Measurements from ENCODE around the gene SPSB2.
A peak's percentile ranks its signal among the peaks of the same experiment; 100 is the strongest.
"Not testable (repeated sequence)": the region's sequence is repeated elsewhere in the genome, so short reads cannot be mapped to it uniquely, and the experiment has no call there.

The SPSB2 gene

DNA sequence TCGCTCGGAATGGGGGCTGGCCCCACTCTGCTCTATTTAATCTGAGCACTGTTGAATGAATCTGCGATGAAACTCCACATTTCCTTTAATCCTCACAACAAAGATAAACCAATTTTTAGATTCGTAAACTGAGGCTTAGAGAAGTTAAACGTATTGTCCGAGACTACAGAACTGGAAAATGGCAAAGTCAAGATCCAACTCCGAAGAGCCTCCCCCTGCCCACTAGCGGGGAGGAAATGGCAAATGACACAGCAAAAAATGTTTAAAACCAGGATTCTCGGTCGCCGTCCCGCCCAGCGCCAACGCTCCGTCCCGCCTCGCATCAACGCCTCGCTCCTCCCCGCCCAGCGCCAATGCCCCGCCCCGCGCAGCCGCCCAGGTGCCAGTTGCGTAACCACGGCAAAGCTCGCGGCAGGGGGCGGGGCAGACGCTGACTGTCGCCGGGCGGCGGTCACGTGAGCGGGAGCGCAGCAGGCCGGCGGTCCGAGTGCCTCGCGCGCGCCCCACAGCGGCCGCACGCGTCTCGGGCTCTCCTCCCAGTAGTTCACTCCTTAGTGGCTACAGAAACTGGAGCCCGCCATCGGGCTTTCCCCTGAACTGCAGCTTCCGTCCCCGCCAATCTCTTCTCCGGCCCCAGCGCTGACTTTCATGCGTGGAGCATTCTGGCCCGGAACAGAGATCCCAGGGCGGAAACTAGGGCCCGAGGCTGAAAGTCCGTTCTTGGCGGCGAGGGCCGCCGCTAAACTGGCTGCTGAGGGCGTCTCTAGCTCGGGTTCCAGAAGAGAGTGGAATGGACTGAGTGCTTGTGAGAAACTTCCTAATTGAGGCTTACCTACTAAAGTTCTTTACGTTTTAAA is 17.9 kb upstream of the SPSB2 start:
- Histone ChIP-seq H3K36me3 (ENCODE audit: insufficient read depth, low read length) (0 out of 2 replicates have a peak, but pooled peaks cover 2% of the 10 kb centered on the region), H3K9ac (ENCODE audit: low read depth, low read length) (peak overlapping the region; percentile 47), H3K4me1 (ENCODE audit: insufficient read depth, low read length) (peaks cover 22% of the 10 kb centered on the region), H3K9me3 (ENCODE audit: control insufficient read depth, insufficient read depth, low read length) (no peaks in the 10 kb centered on the region)

DNA sequence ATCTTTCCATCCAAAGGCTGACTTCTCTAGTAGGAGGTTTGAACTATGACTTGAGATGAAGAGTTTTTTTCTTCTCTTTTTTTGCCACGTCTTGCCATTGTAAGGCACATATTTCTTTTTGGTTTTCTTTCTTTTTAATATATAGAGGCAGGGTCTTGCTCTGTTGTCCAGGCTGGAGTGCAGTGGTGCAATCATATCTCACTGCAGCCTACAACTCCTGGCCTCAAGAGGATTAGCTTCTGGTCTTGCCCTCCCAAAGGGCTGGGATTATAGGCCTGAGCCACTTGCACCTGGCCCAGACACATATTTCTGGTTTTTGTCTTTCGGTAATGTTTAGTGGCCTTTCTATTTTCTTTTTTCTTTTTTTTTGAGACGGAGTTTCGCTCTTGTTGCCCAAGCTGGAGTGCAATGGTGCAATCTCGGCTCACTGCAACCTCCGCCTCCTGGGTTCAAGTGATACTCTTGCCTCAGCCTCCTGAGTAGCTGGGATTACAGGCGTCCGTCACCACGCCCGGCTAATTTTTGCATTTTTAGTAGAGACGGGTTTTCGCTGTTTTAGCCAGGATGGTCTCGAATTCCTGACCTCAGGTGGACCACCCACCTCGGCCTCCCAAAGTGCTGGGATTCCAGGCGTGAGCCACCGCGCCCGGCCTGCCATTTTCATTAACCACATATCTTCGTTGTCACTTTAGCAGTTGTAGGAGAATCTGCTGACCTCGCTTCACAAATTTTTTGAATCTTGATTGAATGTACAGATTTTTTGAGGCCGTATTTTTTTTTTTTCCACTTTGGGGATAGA is 16.9 kb upstream of the SPSB2 start:
- not testable (repeated sequence) for H3K9me3 ChIP-seq (ENCODE audit: control insufficient read depth, insufficient read depth, low read length); H3K36me3 ChIP-seq (ENCODE audit: insufficient read depth, low read length)
- peak overlapping the region; percentile 25 for H3K9ac ChIP-seq (ENCODE audit: low read depth, low read length)
- peaks cover 24% of the 10 kb centered on the region for H3K4me1 ChIP-seq (ENCODE audit: insufficient read depth, low read length)

DNA sequence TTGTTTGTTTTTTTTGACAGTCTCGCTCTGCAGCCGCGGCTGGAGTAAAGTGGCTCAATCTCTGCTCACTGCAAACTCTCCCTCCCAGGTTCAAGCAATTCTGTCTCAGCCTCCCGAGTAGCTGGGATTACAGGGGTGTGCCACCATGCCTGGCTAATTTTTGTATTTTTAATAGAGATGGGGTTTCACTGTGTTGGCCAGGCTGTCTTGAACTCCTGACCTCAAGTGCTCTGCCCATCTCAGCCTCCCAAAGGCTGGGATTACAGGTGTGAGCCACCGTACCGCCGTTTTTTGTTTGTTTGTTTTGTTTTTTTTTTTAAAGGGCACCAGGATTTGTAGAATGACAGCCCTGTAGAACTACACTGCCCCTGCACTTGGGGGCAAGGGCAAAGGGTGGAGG is 15.7 kb upstream of the SPSB2 start:
- H3K9me3 ChIP-seq (ENCODE audit: control insufficient read depth, insufficient read depth, low read length), result not testable (repeated sequence)
- H3K4me1 ChIP-seq (ENCODE audit: insufficient read depth, low read length), result peaks cover 29% of the 10 kb centered on the region

DNA sequence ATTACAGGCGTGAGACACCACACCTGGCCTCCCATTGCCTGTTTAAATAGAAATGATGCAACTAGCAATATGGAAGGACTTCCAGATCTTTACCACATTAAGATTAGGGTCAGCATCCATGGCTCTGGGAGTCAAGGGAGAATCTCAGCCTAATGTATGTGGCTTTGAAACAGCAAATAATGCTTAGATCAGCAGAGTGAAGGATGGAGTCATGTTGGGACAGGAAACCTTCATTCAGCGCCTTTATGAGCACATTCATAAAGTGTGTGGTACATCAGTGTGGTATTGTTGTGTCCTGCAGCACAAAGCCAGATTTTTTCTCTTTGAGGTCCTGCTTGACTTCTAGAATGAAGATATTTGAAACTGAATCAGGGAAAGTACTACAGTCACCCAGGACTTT is 15.3 kb upstream of the SPSB2 start:
- peaks cover 29% of the 10 kb centered on the region for H3K4me1 ChIP-seq (ENCODE audit: insufficient read depth, low read length)
- 0 out of 2 replicates have a peak, but pooled peaks cover 2% of the 10 kb centered on the region for H3K36me3 ChIP-seq (ENCODE audit: insufficient read depth, low read length)
- H3K9ac ChIP-seq (ENCODE audit: low read depth, low read length), result no peak overlapping the region
- no peaks in the 10 kb centered on the region for H3K9me3 ChIP-seq (ENCODE audit: control insufficient read depth, insufficient read depth, low read length)

More for the DNA sequence above, 15.7 kb upstream of the SPSB2 start:
- H3K36me3 ChIP-seq (ENCODE audit: insufficient read depth, low read length); H3K9ac ChIP-seq (ENCODE audit: low read depth, low read length): not testable (repeated sequence)

DNA sequence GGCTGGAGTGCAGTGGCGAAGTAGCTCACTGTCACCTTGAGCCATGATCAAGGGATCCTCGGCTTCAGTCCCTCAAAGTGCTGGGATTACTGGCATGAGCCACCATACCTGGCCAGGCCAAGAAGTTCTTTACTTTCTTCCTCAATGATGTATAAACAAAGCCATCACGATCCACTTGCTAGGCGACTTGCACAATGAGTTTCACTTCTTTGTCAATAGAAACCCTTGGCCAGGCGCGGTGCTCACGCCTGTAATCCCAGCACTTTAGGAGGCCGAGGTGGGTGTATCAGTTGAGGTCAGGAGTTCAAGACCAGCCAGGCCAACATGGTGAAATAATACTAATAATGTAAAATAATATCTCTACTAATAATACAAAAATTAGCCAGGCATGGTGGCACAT is 14.4 kb upstream of the SPSB2 start:
- Histone ChIP-seq H3K4me1 (ENCODE audit: insufficient read depth, low read length) (peaks cover 29% of the 10 kb centered on the region), H3K9ac (ENCODE audit: low read depth, low read length) (no peak overlapping the region), H3K9me3 (ENCODE audit: control insufficient read depth, insufficient read depth, low read length) (no peaks in the 10 kb centered on the region), H3K36me3 (ENCODE audit: insufficient read depth, low read length) (0 out of 2 replicates have a peak, but pooled peaks cover 2% of the 10 kb centered on the region)

DNA sequence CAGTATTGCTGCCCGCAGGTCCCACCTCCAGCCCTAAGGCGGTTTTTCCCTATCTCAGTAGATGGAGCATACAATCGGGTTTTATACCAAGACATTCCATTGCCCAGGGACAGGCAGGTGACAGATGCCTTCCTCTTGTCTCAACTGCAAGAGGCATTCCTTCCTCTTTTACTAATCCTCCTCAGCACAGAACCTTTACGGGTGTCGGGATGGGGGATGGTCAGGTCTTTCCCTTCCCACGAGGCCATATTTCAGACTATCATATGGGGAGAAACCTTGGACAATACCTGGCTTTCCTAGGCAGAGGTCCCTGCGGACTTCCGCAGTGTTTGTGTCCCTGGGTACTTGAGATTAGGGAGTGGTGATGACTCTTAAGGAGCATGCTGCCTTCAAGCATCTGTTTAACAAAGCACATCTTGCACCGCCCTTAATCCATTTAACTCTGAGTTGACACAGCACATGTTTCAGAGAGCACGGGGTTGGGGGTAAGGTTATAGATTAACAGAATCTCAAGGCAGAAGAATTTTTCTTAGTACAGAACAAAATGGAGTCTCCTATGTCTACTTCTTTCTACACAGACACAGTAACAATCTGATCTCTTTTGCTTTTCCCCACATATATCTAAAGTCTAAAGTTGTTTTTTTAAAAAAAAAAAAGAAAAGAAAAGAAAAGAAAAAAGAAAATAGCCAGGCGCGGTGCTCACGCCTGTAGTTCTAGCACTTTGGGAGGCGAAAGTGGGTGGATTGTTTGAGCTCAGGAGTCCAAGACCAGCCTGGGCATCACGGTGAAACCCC is 13.3 kb upstream of the SPSB2 start:
- H3K36me3 ChIP-seq (ENCODE audit: insufficient read depth, low read length); H3K9me3 ChIP-seq (ENCODE audit: control insufficient read depth, insufficient read depth, low read length); H3K9ac ChIP-seq (ENCODE audit: low read depth, low read length): not testable (repeated sequence)
- H3K4me1 ChIP-seq (ENCODE audit: insufficient read depth, low read length), result peaks cover 29% of the 10 kb centered on the region

DNA sequence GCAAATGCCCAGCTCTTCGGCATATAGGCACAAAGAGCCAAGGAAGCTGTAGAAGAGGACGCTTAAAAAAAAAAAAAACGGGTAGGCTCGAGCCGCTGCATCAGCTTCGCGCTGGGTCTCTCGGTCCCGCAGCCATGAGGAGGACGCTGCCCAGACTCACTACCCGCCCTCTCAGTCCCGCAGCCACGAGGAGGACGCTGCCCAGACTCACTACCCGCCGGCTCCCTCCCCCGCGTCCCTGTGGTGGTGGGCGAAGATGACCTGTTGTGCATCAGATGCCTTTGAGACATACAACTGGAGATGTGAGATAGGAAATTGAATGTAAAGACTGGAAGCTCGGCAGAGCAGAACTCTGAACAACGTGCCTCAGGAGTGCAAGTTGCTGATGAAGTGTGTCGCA is 11.4 kb upstream of the SPSB2 start:
- Histone ChIP-seq H3K9ac (ENCODE audit: low read depth, low read length) (no peak overlapping the region), H3K4me1 (ENCODE audit: insufficient read depth, low read length) (peaks cover 23% of the 10 kb centered on the region), H3K9me3 (ENCODE audit: control insufficient read depth, insufficient read depth, low read length) (no peaks in the 10 kb centered on the region), H3K36me3 (ENCODE audit: insufficient read depth, low read length) (0 out of 2 replicates have a peak, but pooled peaks cover under 1% of the 10 kb centered on the region)

DNA sequence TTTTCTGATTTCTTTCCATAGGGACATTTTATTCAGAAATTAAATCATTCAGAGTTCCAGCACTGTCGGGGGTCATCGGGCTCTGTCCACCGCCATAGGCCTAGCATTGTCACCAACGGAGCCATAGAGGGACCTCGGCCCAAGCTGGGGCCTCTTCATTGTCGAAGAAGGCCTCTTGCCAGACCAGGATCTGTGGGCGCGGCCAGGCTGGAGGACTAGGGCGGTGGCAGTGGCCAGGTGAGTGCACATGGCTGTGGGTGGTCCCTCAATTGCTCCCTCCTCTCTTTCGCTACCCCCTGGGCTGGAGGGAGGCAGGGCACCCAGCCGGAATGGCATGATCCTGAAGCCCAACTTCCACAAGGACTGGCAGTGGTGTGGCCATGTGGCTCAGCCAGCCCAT is 10.6 kb upstream of the SPSB2 start:
- H3K4me1 ChIP-seq (ENCODE audit: insufficient read depth, low read length), result peaks cover 23% of the 10 kb centered on the region
- H3K9ac ChIP-seq (ENCODE audit: low read depth, low read length), result no peak overlapping the region
- no peaks in the 10 kb centered on the region for H3K9me3 ChIP-seq (ENCODE audit: control insufficient read depth, insufficient read depth, low read length)
- H3K36me3 ChIP-seq (ENCODE audit: insufficient read depth, low read length), result no peaks in the 10 kb centered on the region

DNA sequence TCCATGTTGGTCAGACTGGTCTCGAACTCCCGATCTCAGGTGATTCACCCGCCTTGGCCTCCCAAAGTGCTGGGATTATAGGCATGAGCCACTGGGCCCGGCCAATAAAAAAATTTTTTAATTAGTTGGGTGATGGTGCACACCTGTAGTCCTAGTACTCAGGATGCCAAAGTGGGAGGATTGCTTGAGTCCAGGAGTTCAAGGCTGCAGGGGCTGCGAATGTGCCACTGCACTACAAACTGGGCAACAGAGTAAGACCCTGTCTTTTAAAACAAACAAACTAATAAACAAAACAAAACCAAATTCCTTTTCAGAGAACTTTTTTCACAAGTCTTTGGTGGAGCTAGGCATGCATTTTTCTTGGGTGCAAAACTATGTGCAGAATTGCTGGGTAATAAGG is 10.1 kb upstream of the SPSB2 start:
- no peak overlapping the region for H3K9ac ChIP-seq (ENCODE audit: low read depth, low read length)
- H3K9me3 ChIP-seq (ENCODE audit: control insufficient read depth, insufficient read depth, low read length), result no peaks in the 10 kb centered on the region
- H3K36me3 ChIP-seq (ENCODE audit: insufficient read depth, low read length), result no peaks in the 10 kb centered on the region
- H3K4me1 ChIP-seq (ENCODE audit: insufficient read depth, low read length), result peaks cover 18% of the 10 kb centered on the region

DNA sequence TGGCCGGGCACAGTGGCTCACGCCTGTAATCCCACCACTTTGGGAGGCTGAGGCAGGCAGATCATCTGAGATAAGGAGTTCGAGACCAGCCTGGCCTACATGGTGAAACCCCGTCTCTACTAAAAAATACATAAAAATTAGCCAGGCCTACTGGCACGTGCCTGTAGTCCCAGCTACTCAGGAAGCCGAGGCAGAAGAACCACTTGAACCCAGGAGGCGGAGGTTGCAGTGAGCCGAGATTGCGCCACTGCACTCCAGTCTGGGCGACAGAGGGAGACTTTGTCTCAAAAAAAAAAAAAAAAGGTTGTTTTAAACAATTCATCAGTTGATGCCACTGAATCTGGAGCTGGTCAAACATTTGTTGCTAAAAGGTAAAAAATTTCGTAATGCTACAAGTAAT is 6.7 kb upstream of the SPSB2 start:
- not testable (repeated sequence) for H3K36me3 ChIP-seq (ENCODE audit: insufficient read depth, low read length); H3K4me1 ChIP-seq (ENCODE audit: insufficient read depth, low read length); H3K9ac ChIP-seq (ENCODE audit: low read depth, low read length); H3K9me3 ChIP-seq (ENCODE audit: control insufficient read depth, insufficient read depth, low read length)

DNA sequence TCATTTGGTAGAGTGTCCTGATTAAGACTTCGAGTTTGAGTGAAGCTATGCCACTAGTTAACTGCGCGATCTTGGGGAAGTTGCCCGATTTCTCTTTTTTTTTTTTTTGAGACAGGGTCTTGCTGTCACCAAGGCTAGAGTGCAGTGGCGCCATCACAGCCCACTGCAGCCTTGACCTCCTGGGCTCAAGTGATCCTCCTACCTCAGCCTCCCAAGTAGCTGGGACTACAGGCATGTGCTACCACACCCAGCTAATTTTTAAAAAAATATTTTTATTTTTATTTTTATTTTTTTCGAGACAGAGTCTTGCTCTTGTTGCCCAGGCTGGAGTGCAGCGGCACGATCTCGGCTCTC is 889 bp upstream of the SPSB2 start:
- H3K36me3 ChIP-seq (ENCODE audit: insufficient read depth, low read length); H3K4me1 ChIP-seq (ENCODE audit: insufficient read depth, low read length); H3K9me3 ChIP-seq (ENCODE audit: control insufficient read depth, insufficient read depth, low read length): not testable (repeated sequence)
- H3K9ac ChIP-seq (ENCODE audit: low read depth, low read length), result peak overlapping the region; percentile 79

DNA sequence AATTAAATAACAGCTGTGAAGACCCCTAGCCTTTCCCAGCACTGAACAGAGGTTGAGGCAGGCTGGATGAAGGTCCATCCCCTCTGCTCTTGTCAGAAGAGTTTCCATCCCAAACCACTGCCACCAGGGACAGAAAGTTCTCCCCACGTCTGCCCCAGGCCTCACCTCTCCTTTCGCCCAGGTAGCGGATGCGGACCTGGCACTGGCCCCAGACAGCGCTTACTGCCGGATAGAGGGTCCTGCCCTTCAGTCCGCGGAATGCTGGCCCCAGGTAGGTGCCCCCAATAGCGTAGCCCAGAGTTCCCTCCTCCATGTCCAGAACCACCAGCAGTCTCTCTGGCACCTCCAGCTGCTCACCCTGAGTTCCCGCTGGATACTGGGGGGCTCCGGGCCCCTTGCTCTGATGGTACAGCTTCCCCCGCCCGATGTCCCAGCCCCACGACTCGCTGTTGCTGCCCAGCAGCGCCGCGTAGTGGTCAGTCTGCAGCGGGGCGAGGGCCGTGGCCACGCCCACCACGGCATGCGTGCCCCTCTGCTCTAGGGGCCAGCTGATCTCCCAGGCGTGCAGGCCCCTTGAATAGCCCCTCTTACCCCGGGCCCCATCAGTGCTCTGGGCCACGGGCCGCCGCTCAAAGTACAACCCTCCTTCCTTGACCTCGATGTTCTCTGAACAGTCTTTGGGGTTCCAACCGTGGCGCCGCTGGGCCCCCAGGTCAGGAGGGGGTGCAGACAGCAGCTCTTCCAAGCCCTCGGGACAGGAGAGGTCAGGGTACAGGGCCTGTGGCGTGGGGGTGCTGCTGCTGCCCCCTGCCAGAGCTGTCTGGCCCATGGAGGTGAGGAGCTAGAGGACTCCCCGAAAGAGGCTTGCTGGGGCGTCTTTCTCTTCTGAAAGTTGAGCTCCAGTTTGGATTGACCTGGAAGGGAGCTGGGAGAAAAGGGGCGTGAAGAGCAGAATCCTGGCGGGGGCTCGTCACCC is 742 bp downstream of the SPSB2 start:
- Histone ChIP-seq H3K4me1 (ENCODE audit: insufficient read depth, low read length) (peaks cover 5% of the 10 kb centered on the region; the same call in 1 of the 2 replicates), H3K9me3 (ENCODE audit: control insufficient read depth, insufficient read depth, low read length) (no peaks in the 10 kb centered on the region), H3K36me3 (ENCODE audit: insufficient read depth, low read length) (peaks cover 7% of the 10 kb centered on the region), H3K9ac (ENCODE audit: low read depth, low read length) (peak overlapping the region; percentile 82)

DNA sequence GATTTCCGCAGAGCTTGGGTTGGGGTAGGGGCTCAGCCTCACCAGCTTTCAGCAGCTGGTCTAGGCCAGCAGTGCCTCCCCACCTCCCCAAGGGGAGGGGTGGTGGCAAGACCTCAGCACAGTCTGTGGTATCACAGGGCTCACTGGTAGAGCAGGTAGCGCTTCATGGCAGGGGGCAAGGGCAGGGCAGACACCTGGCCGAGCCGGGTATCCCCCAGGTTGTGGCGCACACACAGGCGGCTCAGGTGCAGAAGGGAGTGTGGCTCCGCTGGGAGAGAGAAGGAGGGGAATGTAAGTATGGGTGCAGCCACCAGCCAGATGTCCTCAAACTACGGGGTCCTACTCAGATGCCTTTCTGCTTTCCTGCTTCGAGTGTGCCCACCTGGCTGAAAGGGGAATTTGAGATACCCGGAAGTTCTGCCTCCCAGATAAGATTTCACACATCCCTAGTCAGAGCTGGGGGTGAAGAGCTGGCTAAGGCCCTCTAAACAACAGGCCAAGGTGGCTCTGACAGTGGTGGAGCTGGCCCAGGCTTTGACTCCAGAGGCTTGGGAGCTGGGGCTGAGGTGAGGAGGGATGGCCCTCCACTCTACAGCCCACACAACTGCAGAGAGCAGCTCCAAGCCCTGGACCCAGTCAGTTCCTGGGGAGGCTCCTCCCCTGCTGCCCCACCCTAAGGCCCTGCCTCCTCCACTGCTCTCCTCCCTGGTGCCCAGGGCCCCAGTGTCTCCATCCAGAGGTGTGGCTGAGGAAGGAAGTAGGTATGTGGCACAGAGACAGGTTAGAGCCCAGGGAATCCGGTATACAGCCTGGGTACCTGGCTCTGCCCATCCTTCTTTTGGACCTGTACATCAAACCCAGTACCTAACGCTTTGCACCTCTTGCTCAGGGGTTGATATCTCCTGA is 1.8 kb downstream of the SPSB2 start:
- Histone ChIP-seq H3K36me3 (ENCODE audit: insufficient read depth, low read length) (peaks cover 7% of the 10 kb centered on the region; the same call in 1 of the 2 replicates), H3K4me1 (ENCODE audit: insufficient read depth, low read length) (peaks cover 5% of the 10 kb centered on the region; the same call in 1 of the 2 replicates), H3K9ac (ENCODE audit: low read depth, low read length) (peak overlapping the region; percentile 82), H3K9me3 (ENCODE audit: control insufficient read depth, insufficient read depth, low read length) (no peaks in the 10 kb centered on the region)

Measured in ES-I3 (cell line).